ENCODE data around the gene INSIG1.

The INSIG1 gene

GRCh38 chr7:155278921-155279320, 18.8 kb upstream of the INSIG1 start:
- H3K4me3 ChIP-seq (ENCODE audit: low read length), result no peak overlapping the region
- H3K9ac ChIP-seq (ENCODE audit: low read depth, low read length), result no peak overlapping the region
- peaks cover 70% of the 10 kb centered on the region for H3K27me3 ChIP-seq (ENCODE audit: control insufficient read depth, insufficient read depth, low read length)
- no peaks in the 10 kb centered on the region for H3K36me3 ChIP-seq (ENCODE audit: insufficient read depth, low read length)
- no peak overlapping the region for H3K4me2 ChIP-seq (ENCODE audit: low read length)
- H3K9me3 ChIP-seq (replicated peaks; ENCODE audit: low read length), result no peaks in the 10 kb centered on the region
- no peaks in the 10 kb centered on the region for H3K4me1 ChIP-seq (ENCODE audit: control insufficient read depth, insufficient read depth, low read length)

- Histone ChIP-seq H3K9me3 (replicated peaks; ENCODE audit: low read length) (no peaks in the 10 kb centered on the region), H3K36me3 (ENCODE audit: insufficient read depth, low read length) (no peaks in the 10 kb centered on the region), H3K4me1 (ENCODE audit: control insufficient read depth, insufficient read depth, low read length) (no peaks in the 10 kb centered on the region), H3K27me3 (ENCODE audit: control insufficient read depth, insufficient read depth, low read length) (peaks cover 75% of the 10 kb centered on the region), H3K4me3 (ENCODE audit: low read length) (no peak overlapping the region), H3K9ac (ENCODE audit: low read depth, low read length) (no peak overlapping the region), H3K4me2 (ENCODE audit: low read length) (no peak overlapping the region)
Measured at GRCh38 chr7:155279787-155280445, 17.8 kb upstream of the INSIG1 start.

GRCh38 chr7:155280446-155281397, 17.0 kb upstream of the INSIG1 start:
- Histone ChIP-seq H3K36me3 (ENCODE audit: insufficient read depth, low read length) (no peaks in the 10 kb centered on the region), H3K27me3 (ENCODE audit: control insufficient read depth, insufficient read depth, low read length) (peaks cover 74% of the 10 kb centered on the region), H3K9me3 (replicated peaks; ENCODE audit: low read length) (no peaks in the 10 kb centered on the region), H3K4me1 (ENCODE audit: control insufficient read depth, insufficient read depth, low read length) (no peaks in the 10 kb centered on the region), H3K9ac (ENCODE audit: low read depth, low read length) (no peak overlapping the region), H3K4me3 (ENCODE audit: low read length) (no peak overlapping the region), H3K4me2 (ENCODE audit: low read length) (no peak overlapping the region)

- Histone ChIP-seq H3K27me3 (ENCODE audit: control insufficient read depth, insufficient read depth, low read length) (peaks cover 72% of the 10 kb centered on the region), H3K36me3 (ENCODE audit: insufficient read depth, low read length) (no peaks in the 10 kb centered on the region), H3K9me3 (replicated peaks; ENCODE audit: low read length) (no peaks in the 10 kb centered on the region), H3K4me1 (ENCODE audit: control insufficient read depth, insufficient read depth, low read length) (no peaks in the 10 kb centered on the region), H3K4me2 (ENCODE audit: low read length) (no peak overlapping the region), H3K4me3 (ENCODE audit: low read length) (no peak overlapping the region), H3K9ac (ENCODE audit: low read depth, low read length) (no peak overlapping the region)
Measured at GRCh38 chr7:155281398-155281969, 16.2 kb upstream of the INSIG1 start.

- H3K4me2 ChIP-seq (ENCODE audit: low read length), result no peak overlapping the region
- H3K9ac ChIP-seq (ENCODE audit: low read depth, low read length), result no peak overlapping the region
- no peaks in the 10 kb centered on the region for H3K36me3 ChIP-seq (ENCODE audit: insufficient read depth, low read length)
- H3K9me3 ChIP-seq (replicated peaks; ENCODE audit: low read length), result no peaks in the 10 kb centered on the region
- H3K27me3 ChIP-seq (ENCODE audit: control insufficient read depth, insufficient read depth, low read length), result peaks cover 65% of the 10 kb centered on the region
- no peak overlapping the region for H3K4me3 ChIP-seq (ENCODE audit: low read length)
- no peaks in the 10 kb centered on the region for H3K4me1 ChIP-seq (ENCODE audit: control insufficient read depth, insufficient read depth, low read length)
Measured at GRCh38 chr7:155282671-155283070, 15.0 kb upstream of the INSIG1 start.

GRCh38 chr7:155283565-155284194, 14.0 kb upstream of the INSIG1 start:
- H3K9me3 ChIP-seq (replicated peaks; ENCODE audit: low read length), result no peaks in the 10 kb centered on the region
- H3K4me2 ChIP-seq (ENCODE audit: low read length), result no peak overlapping the region
- peaks cover 58% of the 10 kb centered on the region for H3K27me3 ChIP-seq (ENCODE audit: control insufficient read depth, insufficient read depth, low read length)
- H3K4me3 ChIP-seq (ENCODE audit: low read length), result no peak overlapping the region
- H3K9ac ChIP-seq (ENCODE audit: low read depth, low read length), result no peak overlapping the region
- no peaks in the 10 kb centered on the region for H3K4me1 ChIP-seq (ENCODE audit: control insufficient read depth, insufficient read depth, low read length)
- no peaks in the 10 kb centered on the region for H3K36me3 ChIP-seq (ENCODE audit: insufficient read depth, low read length)

- H3K36me3 ChIP-seq (ENCODE audit: insufficient read depth, low read length), result no peaks in the 10 kb centered on the region
- no peaks in the 10 kb centered on the region for H3K9me3 ChIP-seq (replicated peaks; ENCODE audit: low read length)
- H3K4me2 ChIP-seq (ENCODE audit: low read length), result no peak overlapping the region
- H3K9ac ChIP-seq (ENCODE audit: low read depth, low read length), result no peak overlapping the region
- H3K4me3 ChIP-seq (ENCODE audit: low read length), result no peak overlapping the region
- H3K27me3 ChIP-seq (ENCODE audit: control insufficient read depth, insufficient read depth, low read length), result peaks cover 50% of the 10 kb centered on the region
- H3K4me1 ChIP-seq (ENCODE audit: control insufficient read depth, insufficient read depth, low read length), result no peaks in the 10 kb centered on the region
Measured at GRCh38 chr7:155284496-155285274, 13.0 kb upstream of the INSIG1 start.

- Histone ChIP-seq H3K27me3 (ENCODE audit: control insufficient read depth, insufficient read depth, low read length) (peaks cover 45% of the 10 kb centered on the region), H3K4me2 (ENCODE audit: low read length) (no peak overlapping the region), H3K4me1 (ENCODE audit: control insufficient read depth, insufficient read depth, low read length) (no peaks in the 10 kb centered on the region), H3K9me3 (replicated peaks; ENCODE audit: low read length) (no peaks in the 10 kb centered on the region), H3K9ac (ENCODE audit: low read depth, low read length) (no peak overlapping the region), H3K4me3 (ENCODE audit: low read length) (no peak overlapping the region), H3K36me3 (ENCODE audit: insufficient read depth, low read length) (no peaks in the 10 kb centered on the region)
Measured at GRCh38 chr7:155285423-155285822, 12.3 kb upstream of the INSIG1 start.

GRCh38 chr7:155285833-155286232, 11.8 kb upstream of the INSIG1 start:
- no peak overlapping the region for H3K9ac ChIP-seq (ENCODE audit: low read depth, low read length)
- H3K36me3 ChIP-seq (ENCODE audit: insufficient read depth, low read length), result no peaks in the 10 kb centered on the region
- H3K4me2 ChIP-seq (ENCODE audit: low read length), result no peak overlapping the region
- peaks cover 41% of the 10 kb centered on the region for H3K27me3 ChIP-seq (ENCODE audit: control insufficient read depth, insufficient read depth, low read length)
- peaks cover 4% of the 10 kb centered on the region for H3K4me1 ChIP-seq (ENCODE audit: control insufficient read depth, insufficient read depth, low read length)
- H3K4me3 ChIP-seq (ENCODE audit: low read length), result no peak overlapping the region
- H3K9me3 ChIP-seq (replicated peaks; ENCODE audit: low read length), result no peaks in the 10 kb centered on the region

GRCh38 chr7:155286686-155287085, 11.0 kb upstream of the INSIG1 start:
- H3K27me3 ChIP-seq (ENCODE audit: control insufficient read depth, insufficient read depth, low read length), result peaks cover 33% of the 10 kb centered on the region
- H3K9ac ChIP-seq (ENCODE audit: low read depth, low read length), result no peak overlapping the region
- no peak overlapping the region for H3K4me2 ChIP-seq (ENCODE audit: low read length)
- no peaks in the 10 kb centered on the region for H3K9me3 ChIP-seq (replicated peaks; ENCODE audit: low read length)
- H3K4me1 ChIP-seq (ENCODE audit: control insufficient read depth, insufficient read depth, low read length), result peaks cover 10% of the 10 kb centered on the region
- no peak overlapping the region for H3K4me3 ChIP-seq (ENCODE audit: low read length)
- H3K36me3 ChIP-seq (ENCODE audit: insufficient read depth, low read length), result no peaks in the 10 kb centered on the region

All from skeletal muscle satellite cell (primary cell).